ENCODE results near the gene STUB1. TPM values are rescaled to one million over a fixed set of nuclear protein-coding genes. Genes with fewer than 3 reads are reported as not detected.
A peak's percentile ranks its signal among the peaks of the same experiment; 100 is the strongest.
"Not testable (repeated sequence)": the region's sequence is repeated elsewhere in the genome, so short reads cannot be mapped to it uniquely, and the experiment has no call there.

STUB1 gene
- total and polyA plus RNA-seq, 4 experiments from 2014 or later, result 97.2 to 181 (median 128) TPM

GRCh38 chr16:687499-687898 lies 7.3 kb downstream of the STUB1 start:
- POLR2A ChIA-PET (ENCODE audit: partially characterized antibody), result interaction anchor here (0.9 to 10.2 kb wide), 3 partner anchors 5 to 27 kb away, joined by 4 to 212 read pairs (median 5); partner anchors contain the start of genes METRN, RHBDL1 and WDR24
- intact Hi-C loops (cut with micrococcal nuclease), result no loop called here
- peaks cover 50% of the 10 kb centered on the region for H3K4me1 ChIP-seq (ENCODE audit: insufficient read depth, low read length)
- H3K9me3 ChIP-seq (ENCODE audit: control insufficient read depth in 1 of 2, low read length in 2 of 2), result no peaks in the 10 kb centered on the region
- peak overlapping the region in 2 of 8 donors; percentile 2 to 30 for H3K4me3 Mint-ChIP-seq
- H3K27me3 ChIP-seq (ENCODE audit: insufficient read depth, low read length), result no peaks in the 10 kb centered on the region
- H3K27me3 Mint-ChIP-seq, result no peaks in the 10 kb centered on the region
- no peak overlapping the region for H3K27ac Mint-ChIP-seq
- CTCF ChIA-PET (ENCODE audit: partially characterized antibody), result interaction anchor here (0.8 kb wide), 1 partner anchor 34 kb away, joined by 3 read pairs; the partner anchor contains the start of gene ANTKMT
- no peak overlapping the region for H3K4me3 ChIP-seq (ENCODE audit: low read length in 2 of 2)
- peaks cover 1 to 6% of the 10 kb centered on the region in 2 donors for H3K36me3 Mint-ChIP-seq
- peaks cover 0 to 1% (median 0%) of the 10 kb centered on the region in 8 donors for H3K9me3 Mint-ChIP-seq
- H3K36me3 ChIP-seq (ENCODE audit: insufficient read depth, low read length), result peaks cover 4% of the 10 kb centered on the region
- no peak for DNase-seq
- no peak overlapping the region for H3K27ac ChIP-seq (ENCODE audit: low read depth, low read length)
- H3K4me1 Mint-ChIP-seq, result peaks cover 11 to 43% (median 28%) of the 10 kb centered on the region in 4 donors

DNA sequence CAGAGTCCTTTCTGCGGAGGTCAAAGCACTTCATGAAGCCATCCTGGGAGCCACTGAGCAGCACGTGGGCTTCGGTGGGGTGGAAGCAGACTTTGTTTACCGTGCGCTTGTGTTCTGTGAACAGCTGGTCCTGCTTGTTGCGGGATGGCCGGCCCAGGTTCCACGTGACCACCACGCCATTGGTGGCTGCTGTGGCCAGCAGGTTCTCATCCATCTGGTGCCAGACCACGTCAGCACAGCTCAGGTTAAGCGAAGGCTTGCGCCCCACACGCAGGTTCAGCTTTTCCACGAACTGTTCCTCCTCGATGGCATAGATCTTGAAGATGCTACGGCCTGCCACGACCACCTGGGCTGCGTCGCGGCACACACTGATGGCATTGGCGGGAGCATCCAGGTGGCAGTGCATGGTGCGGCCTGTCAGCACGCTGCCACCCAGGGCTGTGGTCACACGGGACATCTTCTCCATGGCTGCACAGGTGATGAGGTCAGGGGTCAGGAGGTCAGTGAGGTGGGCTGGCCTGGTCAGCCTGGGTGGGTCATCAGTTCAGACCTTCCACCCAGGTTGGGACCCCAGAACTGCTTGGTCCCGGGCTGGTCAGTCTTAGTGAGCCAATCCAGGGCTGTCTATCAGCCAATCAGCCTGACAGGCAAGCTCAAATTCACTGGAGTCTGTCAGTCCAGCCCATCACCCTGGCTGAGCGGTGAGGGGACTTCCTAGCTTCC lies 9.1 kb downstream of the STUB1 start:
- Mint-ChIP-seq H3K27me3 (no peaks in the 10 kb centered on the region), H3K27ac (peak overlapping the region; percentile 88 to 93 (median 92)), H3K4me3 (peak overlapping the region; percentile 89 to 94 (median 90)), H3K36me3 (peaks cover 0 to 2% of the 10 kb centered on the region in 2 donors), H3K9me3 (peaks cover 0 to 1% (median 0%) of the 10 kb centered on the region in 8 donors), H3K4me1 (peaks cover 10 to 41% (median 27%) of the 10 kb centered on the region in 4 donors)
- intact Hi-C loops (cut with micrococcal nuclease), result no loop called here
- Histone ChIP-seq H3K27ac (ENCODE audit: low read depth, low read length) (peak overlapping the region; percentile 64), H3K4me1 (ENCODE audit: insufficient read depth, low read length) (peaks cover 38% of the 10 kb centered on the region), H3K4me3 (ENCODE audit: low read length in 2 of 2) (peak overlapping the region; percentile 70 to 93), H3K9me3 (ENCODE audit: control insufficient read depth in 1 of 2, low read length in 2 of 2) (no peaks in the 10 kb centered on the region), H3K36me3 (ENCODE audit: insufficient read depth, low read length) (no peaks in the 10 kb centered on the region), H3K27me3 (ENCODE audit: insufficient read depth, low read length) (no peaks in the 10 kb centered on the region)
- CTCF ChIA-PET (ENCODE audit: partially characterized antibody), result interaction anchor here (1.0 to 1.8 kb wide), 3 partner anchors 13 to 23 kb away, joined by 3 to 4 read pairs (median 4); no protein-coding TSS in a partner anchor
- no peak for DNase-seq
- POLR2A ChIA-PET (ENCODE audit: partially characterized antibody), result interaction anchor here (1.5 to 8.0 kb wide), 13 partner anchors 7 to 53 kb away, joined by 4 to 212 read pairs (median 8); partner anchors contain the start of genes ANTKMT, CCDC78, HAGHL and JMJD8

- POLR2A ChIA-PET (ENCODE audit: partially characterized antibody), result interaction anchor here (2.4 to 8.0 kb wide), 3 partner anchors 9 to 33 kb away, joined by 18 to 212 read pairs (median 166); partner anchors contain the start of genes ANTKMT, CCDC78, HAGHL and JMJD8
- Mint-ChIP-seq H3K4me1 (peaks cover 14 to 46% (median 30%) of the 10 kb centered on the region in 4 donors), H3K27ac (peak overlapping the region in 4 of 7 donors; percentile 57 to 91 (median 84)), H3K4me3 (peak overlapping the region; percentile 62 to 94 (median 89))
- CTCF ChIA-PET (ENCODE audit: partially characterized antibody); H3K27me3 Mint-ChIP-seq; DNase-seq; H3K9me3 Mint-ChIP-seq; H3K9me3 ChIP-seq (ENCODE audit: control insufficient read depth in 1 of 2, low read length in 2 of 2); intact Hi-C loops (cut with micrococcal nuclease); H3K4me3 ChIP-seq (ENCODE audit: low read length in 2 of 2); H3K36me3 Mint-ChIP-seq; H3K36me3 ChIP-seq (ENCODE audit: insufficient read depth, low read length); H3K27me3 ChIP-seq (ENCODE audit: insufficient read depth, low read length); H3K27ac ChIP-seq (ENCODE audit: low read depth, low read length): not testable (repeated sequence)
- H3K4me1 ChIP-seq (ENCODE audit: insufficient read depth, low read length), result peaks cover 34% of the 10 kb centered on the region
Measured at GRCh38 chr16:691242-691641, 11.0 kb downstream of the STUB1 start.

DNA sequence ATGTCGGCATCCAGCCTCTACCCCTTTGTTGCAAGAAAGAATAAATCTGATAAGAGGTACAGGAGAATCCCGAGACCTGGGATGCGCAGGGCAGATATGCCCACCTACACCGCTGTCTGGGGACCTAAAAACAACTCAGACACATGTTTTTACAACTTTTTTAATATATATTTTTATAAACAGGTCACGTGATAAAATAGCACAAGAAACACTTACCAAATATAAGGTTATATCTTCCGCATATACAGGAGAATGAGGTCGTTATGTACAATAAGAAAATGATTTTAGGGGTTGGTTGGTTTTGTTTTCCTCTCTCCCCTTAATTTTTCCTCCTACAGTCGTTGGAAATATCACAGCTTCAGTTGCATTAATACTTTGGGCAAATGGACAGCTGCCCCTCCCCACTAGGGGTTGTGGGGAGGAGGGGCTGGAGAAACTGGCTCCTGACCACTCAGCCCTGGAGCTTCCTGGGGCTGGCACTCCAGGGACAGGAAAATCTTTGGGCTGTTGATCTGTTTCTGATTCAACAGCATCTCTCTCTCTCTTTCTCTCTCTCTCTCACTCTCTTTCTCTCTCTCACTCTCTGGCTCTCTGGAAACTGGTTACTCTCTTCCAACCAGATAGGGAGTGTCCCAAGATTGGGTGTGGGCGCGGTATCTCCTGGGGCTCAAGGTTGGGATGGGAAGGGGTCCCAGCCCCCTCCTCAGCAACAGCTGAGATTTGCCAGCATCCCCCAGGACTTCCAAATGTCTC lies 12.3 kb downstream of the STUB1 start:
- peak overlapping the region in 7 of 8 donors; percentile 12 to 72 (median 36) for H3K4me3 Mint-ChIP-seq
- peaks cover 17 to 55% (median 32%) of the 10 kb centered on the region in 4 donors for H3K4me1 Mint-ChIP-seq

DNA sequence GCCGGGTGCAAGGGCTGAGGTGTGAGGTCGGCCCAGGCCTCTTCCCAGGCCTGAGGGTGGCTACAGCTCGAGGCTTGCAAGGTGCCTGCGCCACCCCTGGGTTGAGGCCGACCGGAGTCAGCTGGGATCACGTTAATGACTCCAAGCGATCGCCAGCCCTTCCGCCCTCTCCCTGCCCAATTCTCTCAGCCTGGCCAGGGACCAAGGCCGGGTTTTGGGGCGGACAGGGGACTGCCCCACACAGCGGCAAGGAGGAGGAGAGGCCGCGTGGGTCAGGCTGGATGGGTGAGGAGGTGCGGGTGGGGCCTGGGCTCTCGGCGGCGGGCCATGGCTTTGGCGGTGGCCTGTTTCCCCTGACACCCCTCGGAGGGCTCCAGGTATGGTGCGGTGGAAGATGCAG lies 13.2 kb downstream of the STUB1 start:
- Mint-ChIP-seq H3K27me3 (no peaks in the 10 kb centered on the region), H3K9me3 (peaks cover 0 to 4% (median 0%) of the 10 kb centered on the region in 8 donors), H3K27ac (peak overlapping the region in 3 of 7 donors; percentile 4 to 91 (median 57)), H3K36me3 (peaks cover 0 to 9% of the 10 kb centered on the region in 2 donors), H3K4me3 (peak overlapping the region in 2 of 8 donors; percentile 21), H3K4me1 (peaks cover 17 to 59% (median 32%) of the 10 kb centered on the region in 4 donors)
- intact Hi-C loops (cut with micrococcal nuclease), result no loop called here
- CTCF ChIA-PET (ENCODE audit: partially characterized antibody), result interaction anchor here (1.9 kb wide), 1 partner anchor 19 kb away, joined by 6 read pairs; no protein-coding TSS in a partner anchor
- Histone ChIP-seq H3K9me3 (ENCODE audit: control insufficient read depth in 1 of 2, low read length in 2 of 2) (no peaks in the 10 kb centered on the region), H3K27me3 (ENCODE audit: insufficient read depth, low read length) (no peaks in the 10 kb centered on the region), H3K4me1 (ENCODE audit: insufficient read depth, low read length) (peaks cover 40% of the 10 kb centered on the region), H3K4me3 (ENCODE audit: low read length in 2 of 2) (no peak overlapping the region), H3K27ac (ENCODE audit: low read depth, low read length) (no peak overlapping the region), H3K36me3 (ENCODE audit: insufficient read depth, low read length) (no peaks in the 10 kb centered on the region)
- no peak for DNase-seq
- POLR2A ChIA-PET (ENCODE audit: partially characterized antibody), result interaction anchor here (3.3 to 8.0 kb wide), 3 partner anchors 11 to 57 kb away, joined by 20 to 212 read pairs (median 166); partner anchors contain the start of genes ANTKMT, CCDC78, HAGHL and JMJD8

More for the DNA sequence above, 12.3 kb downstream of the STUB1 start:
- ChIA-PET POLR2A (ENCODE audit: partially characterized antibody) (interaction anchor here (1.2 to 8.0 kb wide), 4 partner anchors 10 to 56 kb away, joined by 4 to 212 read pairs (median 93); partner anchors contain the start of genes ANTKMT, CCDC78, HAGHL and JMJD8), CTCF (ENCODE audit: partially characterized antibody) (interaction anchor here (1.9 kb wide), 1 partner anchor 20 kb away, joined by 6 read pairs; no protein-coding TSS in a partner anchor)
- no peaks in the 10 kb centered on the region for H3K27me3 ChIP-seq (ENCODE audit: insufficient read depth, low read length)
- H3K36me3 ChIP-seq (ENCODE audit: insufficient read depth, low read length), result no peaks in the 10 kb centered on the region
- no peak for DNase-seq
- H3K36me3 Mint-ChIP-seq, result peaks cover 0 to 9% of the 10 kb centered on the region in 2 donors
- H3K4me1 ChIP-seq (ENCODE audit: insufficient read depth, low read length), result peaks cover 39% of the 10 kb centered on the region
- peaks cover 0 to 4% (median 0%) of the 10 kb centered on the region in 8 donors for H3K9me3 Mint-ChIP-seq
- no peak overlapping the region for H3K27ac ChIP-seq (ENCODE audit: low read depth, low read length)
- H3K9me3 ChIP-seq (ENCODE audit: control insufficient read depth in 1 of 2, low read length in 2 of 2), result no peaks in the 10 kb centered on the region
- H3K27me3 Mint-ChIP-seq, result no peaks in the 10 kb centered on the region
- intact Hi-C loops (cut with micrococcal nuclease), result no loop called here
- H3K27ac Mint-ChIP-seq, result peak overlapping the region in 6 of 7 donors; percentile 9 to 91 (median 56)
- H3K4me3 ChIP-seq (ENCODE audit: low read length in 2 of 2), result no peak overlapping the region

GRCh38 chr16:693766-694165 lies 13.6 kb downstream of the STUB1 start:
- Histone ChIP-seq H3K9me3 (ENCODE audit: control insufficient read depth in 1 of 2, low read length in 2 of 2) (no peaks in the 10 kb centered on the region), H3K4me1 (ENCODE audit: insufficient read depth, low read length) (peaks cover 40% of the 10 kb centered on the region), H3K27me3 (ENCODE audit: insufficient read depth, low read length) (no peaks in the 10 kb centered on the region), H3K4me3 (ENCODE audit: low read length in 2 of 2) (no peak overlapping the region), H3K36me3 (ENCODE audit: insufficient read depth, low read length) (no peaks in the 10 kb centered on the region), H3K27ac (ENCODE audit: low read depth, low read length) (no peak overlapping the region)
- Mint-ChIP-seq H3K27ac (peak overlapping the region in 3 of 7 donors; percentile 4 to 91 (median 57)), H3K9me3 (peaks cover 0 to 4% (median 0%) of the 10 kb centered on the region in 8 donors), H3K4me1 (peaks cover 16 to 60% (median 32%) of the 10 kb centered on the region in 4 donors), H3K4me3 (peak overlapping the region in 2 of 8 donors; percentile 21), H3K36me3 (peaks cover 0 to 9% of the 10 kb centered on the region in 2 donors), H3K27me3 (no peaks in the 10 kb centered on the region)
- peak in 1 of 5 donors; percentile 38 for DNase-seq
- CTCF ChIA-PET (ENCODE audit: partially characterized antibody), result interaction anchor here (1.9 kb wide), 1 partner anchor 19 kb away, joined by 6 read pairs; no protein-coding TSS in a partner anchor
- intact Hi-C loops (cut with micrococcal nuclease), result no loop called here
- POLR2A ChIA-PET (ENCODE audit: partially characterized antibody), result interaction anchor here (2.6 to 8.0 kb wide), 4 partner anchors 11 to 57 kb away, joined by 20 to 212 read pairs (median 94); partner anchors contain the start of genes ANTKMT, CCDC78, HAGHL and JMJD8

All from CD4-positive, alpha-beta memory T cell (primary cell).